Right lobe of liver (tissue), 6 donors: ENCODE measurements around the gene CCHCR1. TPM values are rescaled to one million over a fixed set of nuclear protein-coding genes. Genes with fewer than 3 reads are reported as not detected.
"Not testable (repeated sequence)": the region's sequence is repeated elsewhere in the genome, so short reads cannot be mapped to it uniquely, and the experiment has no call there.

Experiments used
- ATAC-seq, 4 donors: fragments of 200-7000 bp; cut with Tn5 transposase; one replicate each; pipeline ENCODE4 v1.9.1; 2020; ENCODE audit warnings: mild to moderate bottlenecking in 4 of 4, moderate library complexity in 4 of 4
- DNase-seq, 3 donors: peaks; one replicate each; pipeline ENCODE4 v3.0.0-alpha.2; 2020
- H3K27ac ChIP-seq, 3 donors: fragments of 200-600 bp; one replicate each; pipeline ENCODE4 v1.8.0; 2022
- H3K27me3 ChIP-seq, 2 donors: fragments of 200-600 bp; one replicate each; pipeline ENCODE4 v1.8.0; 2022
- H3K36me3 ChIP-seq, 4 donors: fragments of 200-600 bp; sonication (generic) in 1 of 4; one replicate each; pipeline versions ENCODE4 v1.5.1 to v1.8.0; 2017 to 2022; ENCODE audit warnings: control low read depth in 1 of 4
- H3K4me1 ChIP-seq, 4 donors: fragments of 200-600 bp; sonication (generic) in 1 of 4; one replicate each; pipeline versions ENCODE4 v1.5.1 to v1.8.0; 2017 to 2022; ENCODE audit warnings: control low read depth in 1 of 4
- H3K4me3 ChIP-seq, 3 donors: fragments of 200-600 bp; one replicate each; pipeline ENCODE4 v1.8.0; 2022
- H3K9me3 ChIP-seq, 4 donors: fragments of 200-600 bp; sonication (generic) in 1 of 4; one replicate each; pipeline versions ENCODE4 v1.5.1 to v1.8.0; 2017 to 2022; ENCODE audit warnings: control low read depth in 1 of 4
- CTCF ChIP-seq, 4 donors: fragments of 200-600 bp in 3 of 4; fragments of 450-650 bp in 1 of 4; IDR thresholded peaks; one replicate each; pipeline versions ENCODE4 v1.5.1 to v1.8.0; 2016 to 2022; ENCODE audit warnings: antibody characterized with exemption in 4 of 4, mild to moderate bottlenecking in 2 of 4
- POLR2A ChIP-seq: fragments of 450-650 bp; IDR thresholded peaks from one replicate; pipeline ENCODE4 v1.6.1; 2017; ENCODE audit warnings: antibody characterized with exemption, mild to moderate bottlenecking
- WGBS: methylation state at CpG from one replicate; pipeline ENCODE4 v1.1.6; 2018; ENCODE audit warnings: low coverage, low lambda C conversion rate; ENCODE audit not compliant: insufficient coverage; ENCODE audit errors: missing lambda C conversion rate; 5-methylcytosine and 5-hydroxymethylcytosine counted together
- intact Hi-C, 2 donors: fragments of 100-400 bp; cut with DNase I; formaldehyde crosslinking; loops; one replicate each; pipeline versions ENCODE4 v1.11.2 to v1.14.1; 2022
- total RNA-seq, 6 experiments: library from RNA; depleted of rRNA in 2 of 6; stranded (reverse); fragments of >200 nt in 2 of 6; fragmentation: NEBNext Ultra II Directional in 3 of 6; extraction: Animal tissue kit (Norgen Biotek cat#: 25700) in 3 of 6; gene quantifications; one replicate each; pipeline versions ENCODE4 v1.1.0 to v1.2.4, GENCODE V29; 2016 to 2023
- donor health status: DM: no; HTN: yes; CAD: no.
- donor health status: DM: no; HTN: no; CAD: no.
- donor health status: DM: no; HTN: no; CAD: no.
- donor health status: DM: no; HTN: yes; CAD: no.
- donor health status: DM: no; HTN: yes; CAD: no.

The CCHCR1 gene
- total RNA-seq, 6 experiments from 2014 or later: 6.0 to 9.1 (median 8.0) TPM

- peaks cover 0 to 22% (median 11%) of the 10 kb centered on the region in 4 donors for H3K4me1 ChIP-seq
- DNase-seq: no peak
- H3K27ac ChIP-seq: peak overlapping the region; percentile 87 to 94 (median 90)
- H3K27me3 ChIP-seq: no peaks in the 10 kb centered on the region
- WGBS: 47% methylated on average over 8 of the region's 11 CpGs
- no peak for ATAC-seq
- no peaks in the 10 kb centered on the region for H3K36me3 ChIP-seq
- no peak overlapping the region for H3K4me3 ChIP-seq
- TF ChIP-seq POLR2A: no peak
- no peak for TF ChIP-seq CTCF (IDR thresholded peaks at IDR 0.05)
- no peaks in the 10 kb centered on the region for H3K9me3 ChIP-seq
- intact Hi-C loops: no loop called here
These were observed 44.9 kb upstream of the CCHCR1 start for GRCh38 chr6:31202259-31203166.

DNA sequence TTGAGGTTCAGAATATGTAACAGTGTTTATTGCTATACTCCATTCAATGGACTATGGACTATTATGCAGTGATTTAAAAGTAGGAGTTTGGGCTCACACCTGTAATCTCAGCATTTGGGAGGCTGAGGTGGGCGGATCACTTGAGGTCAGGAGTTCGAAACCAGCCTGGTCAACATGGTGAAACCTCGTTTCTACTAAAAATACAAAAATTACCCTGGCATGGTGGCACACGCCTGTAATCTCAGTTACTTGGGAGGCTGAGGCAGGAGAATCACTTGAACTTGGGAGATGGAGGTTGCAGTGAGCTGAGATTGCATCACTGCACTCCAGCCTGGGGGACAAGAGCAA is 41.5 kb upstream of the CCHCR1 start:
- not testable (repeated sequence) for H3K9me3 ChIP-seq, DNase-seq, H3K27me3 ChIP-seq, H3K27ac ChIP-seq, H3K36me3 ChIP-seq, ATAC-seq
- WGBS: 77% methylated on average over 4 of the region's 4 CpGs
- peak overlapping the region in 1 of 3 donors; percentile 72 for H3K4me3 ChIP-seq
- intact Hi-C loops: loop anchor here (5.0 kb wide), 2 partner anchors 163 to 168 kb away; no protein-coding TSS in a partner anchor
- peaks cover 0 to 16% (median 7%) of the 10 kb centered on the region in 4 donors for H3K4me1 ChIP-seq

GRCh38 chr6:31197559-31198305 is 40.1 kb upstream of the CCHCR1 start:
- H3K9me3 ChIP-seq: no peaks in the 10 kb centered on the region
- peak; percentile 94 to 95 (median 94) for DNase-seq
- peak; percentile 86 to 92 (median 87) for ATAC-seq
- H3K4me1 ChIP-seq: peaks cover 0 to 6% (median 0%) of the 10 kb centered on the region in 4 donors
- H3K27ac ChIP-seq: peak overlapping the region; percentile 94 to 99 (median 95)
- TF ChIP-seq POLR2A (peak; percentile 90), CTCF (IDR thresholded peaks at IDR 0.05) (no peak)
- H3K36me3 ChIP-seq: no peaks in the 10 kb centered on the region
- 0% methylated on average over 36 of the region's 45 CpGs for WGBS
- intact Hi-C loops: loop anchor here (5.0 kb wide), 2 partner anchors 165 to 170 kb away; no protein-coding TSS in a partner anchor
- H3K27me3 ChIP-seq: no peaks in the 10 kb centered on the region
- peak overlapping the region; percentile 54 to 72 (median 72) for H3K4me3 ChIP-seq

GRCh38 chr6:31196251-31197022 is 38.8 kb upstream of the CCHCR1 start:
- DNase-seq: not testable (repeated sequence)

GRCh38 chr6:31195308-31195979 is 37.8 kb upstream of the CCHCR1 start:
- not testable (repeated sequence) for ATAC-seq, H3K4me3 ChIP-seq, H3K9me3 ChIP-seq, H3K27ac ChIP-seq, DNase-seq, H3K27me3 ChIP-seq, H3K4me1 ChIP-seq, H3K36me3 ChIP-seq
- 100% methylated on average over 4 of the region's 41 CpGs for WGBS
- intact Hi-C loops: loop anchor here (5.0 kb wide), 2 partner anchors 167 to 172 kb away; no protein-coding TSS in a partner anchor

More at GRCh38 chr6:31196251-31197022, 38.8 kb upstream of the CCHCR1 start:
- peak overlapping the region; percentile 94 to 99 (median 95) for H3K27ac ChIP-seq
- H3K4me1 ChIP-seq, H3K9me3 ChIP-seq, H3K27me3 ChIP-seq, H3K36me3 ChIP-seq, ATAC-seq: not testable (repeated sequence)
- intact Hi-C loops: loop anchor here (5.0 kb wide), 2 partner anchors 166 to 171 kb away; no protein-coding TSS in a partner anchor
- WGBS: 68% methylated on average over 10 of the region's 25 CpGs
- H3K4me3 ChIP-seq: peak overlapping the region in 1 of 3 donors; percentile 72
